Erythroblast (primary cell): ENCODE data around the gene DLX2.
"Not testable (repeated sequence)": the region's sequence is repeated elsewhere in the genome, so short reads cannot be mapped to it uniquely, and the experiment has no call there.

ENCODE experiments used
- DNase-seq, 2 experiments: peaks; one replicate each; lab custom pipeline; 2025; lab: John Stamatoyannopoulos, UW
- GATA1 ChIP-seq: IDR thresholded peaks from 2 replicates; pipeline ENCODE4 v1.6.1; 2011; ENCODE audit warnings: low read depth, mild to moderate bottlenecking, control low read depth, low read length, moderate library complexity
- POLR2A ChIP-seq: IDR thresholded peaks from 2 replicates; pipeline ENCODE4 v1.6.1; 2011; ENCODE audit warnings: mild to moderate bottlenecking, low read length

DLX2 gene

DNA sequence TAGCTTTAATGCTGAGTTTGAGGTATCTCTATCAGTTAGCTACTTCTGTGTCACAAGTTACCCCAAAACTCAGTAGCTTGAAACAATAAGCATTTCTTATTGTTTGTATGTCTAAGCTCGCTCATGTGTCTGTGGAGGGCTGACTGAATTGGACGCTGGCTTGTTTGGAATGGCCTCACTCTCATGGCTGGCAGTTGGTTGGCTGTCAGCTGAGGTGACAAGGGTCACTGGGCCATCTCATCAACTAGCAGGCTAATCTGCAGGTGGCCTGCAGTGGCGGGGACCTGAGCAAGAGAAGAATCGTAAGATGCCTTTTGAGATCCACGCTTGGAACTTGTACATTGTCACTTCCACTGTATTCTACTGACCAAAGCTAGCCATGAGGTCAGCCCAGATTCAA is 13.4 kb upstream of the DLX2 start:
- DNase-seq, result no peak
- no peak for TF ChIP-seq GATA1
- TF ChIP-seq POLR2A, result no peak

- DNase-seq, result no peak
- no peak for TF ChIP-seq POLR2A
- no peak for TF ChIP-seq GATA1
Observed at GRCh38 chr2:172114579-172114978, 11.9 kb upstream of the DLX2 start.

DNA sequence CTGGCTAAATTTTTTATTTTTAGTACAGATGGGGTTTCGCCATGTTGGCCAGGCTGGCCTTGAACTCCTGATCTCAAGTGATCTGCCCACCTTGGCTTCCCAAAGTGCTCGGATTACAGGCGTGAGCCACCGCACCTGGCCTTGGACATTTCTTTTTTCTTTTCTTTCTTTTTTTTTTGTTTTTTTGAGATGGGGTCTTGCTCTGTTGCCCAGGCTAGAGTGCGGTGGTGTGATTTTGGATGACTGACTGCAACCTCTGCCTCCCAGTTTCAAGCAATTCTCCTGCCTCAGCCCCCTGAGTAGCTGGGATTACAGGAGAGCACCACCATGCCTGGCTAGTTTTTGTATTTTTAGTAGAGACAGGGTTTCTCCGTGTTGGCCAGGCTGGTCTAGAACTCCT is 11.5 kb upstream of the DLX2 start:
- DNase-seq, result not testable (repeated sequence)

- TF ChIP-seq POLR2A (no peak), GATA1 (no peak)
- DNase-seq, result peak; percentile 27 to 43
Observed at GRCh38 chr2:172113617-172114016, 10.9 kb upstream of the DLX2 start.

- DNase-seq, result no peak
- TF ChIP-seq POLR2A, result no peak
- no peak for TF ChIP-seq GATA1
Observed at GRCh38 chr2:172109988-172110811, 7.5 kb upstream of the DLX2 start.

DNA sequence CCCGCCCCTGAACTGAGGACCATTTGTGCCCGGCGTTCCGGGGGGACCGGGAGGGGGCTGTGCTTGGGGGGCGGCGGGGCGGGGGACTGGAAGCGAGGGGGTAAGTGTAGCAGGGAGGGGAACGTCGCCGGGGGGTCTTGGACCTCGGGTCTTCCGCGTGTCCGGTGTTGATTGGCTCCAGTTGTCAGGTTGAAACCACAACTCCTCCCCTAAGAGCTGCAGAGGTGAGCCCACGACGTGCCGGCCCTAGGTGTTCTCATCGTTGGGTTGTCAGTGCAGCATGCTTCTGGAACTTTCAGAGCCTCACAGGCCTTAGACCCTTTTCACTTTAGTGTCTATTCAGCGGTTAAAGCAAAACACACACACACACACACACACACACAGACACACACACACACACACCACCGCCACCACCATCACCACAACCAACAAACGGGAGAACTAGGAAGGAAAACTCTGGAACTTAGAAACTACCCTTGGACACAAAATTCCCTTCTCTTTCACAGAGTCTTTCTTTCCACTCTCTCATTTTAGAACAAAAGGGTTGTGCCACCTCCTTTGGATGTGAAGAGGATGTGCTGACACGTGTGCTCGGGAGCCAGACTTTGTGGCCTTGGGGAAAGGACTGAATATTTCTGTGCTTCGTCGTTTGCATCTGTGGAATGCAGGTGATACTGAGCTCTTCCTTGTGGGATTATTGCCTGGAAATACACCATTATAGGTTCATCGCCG is 6.7 kb upstream of the DLX2 start:
- no peak for DNase-seq
- TF ChIP-seq POLR2A, result no peak
- TF ChIP-seq GATA1, result no peak

GRCh38 chr2:172108587-172108930 is 5.9 kb upstream of the DLX2 start:
- DNase-seq, result no peak
- no peak for TF ChIP-seq POLR2A
- no peak for TF ChIP-seq GATA1

DNA sequence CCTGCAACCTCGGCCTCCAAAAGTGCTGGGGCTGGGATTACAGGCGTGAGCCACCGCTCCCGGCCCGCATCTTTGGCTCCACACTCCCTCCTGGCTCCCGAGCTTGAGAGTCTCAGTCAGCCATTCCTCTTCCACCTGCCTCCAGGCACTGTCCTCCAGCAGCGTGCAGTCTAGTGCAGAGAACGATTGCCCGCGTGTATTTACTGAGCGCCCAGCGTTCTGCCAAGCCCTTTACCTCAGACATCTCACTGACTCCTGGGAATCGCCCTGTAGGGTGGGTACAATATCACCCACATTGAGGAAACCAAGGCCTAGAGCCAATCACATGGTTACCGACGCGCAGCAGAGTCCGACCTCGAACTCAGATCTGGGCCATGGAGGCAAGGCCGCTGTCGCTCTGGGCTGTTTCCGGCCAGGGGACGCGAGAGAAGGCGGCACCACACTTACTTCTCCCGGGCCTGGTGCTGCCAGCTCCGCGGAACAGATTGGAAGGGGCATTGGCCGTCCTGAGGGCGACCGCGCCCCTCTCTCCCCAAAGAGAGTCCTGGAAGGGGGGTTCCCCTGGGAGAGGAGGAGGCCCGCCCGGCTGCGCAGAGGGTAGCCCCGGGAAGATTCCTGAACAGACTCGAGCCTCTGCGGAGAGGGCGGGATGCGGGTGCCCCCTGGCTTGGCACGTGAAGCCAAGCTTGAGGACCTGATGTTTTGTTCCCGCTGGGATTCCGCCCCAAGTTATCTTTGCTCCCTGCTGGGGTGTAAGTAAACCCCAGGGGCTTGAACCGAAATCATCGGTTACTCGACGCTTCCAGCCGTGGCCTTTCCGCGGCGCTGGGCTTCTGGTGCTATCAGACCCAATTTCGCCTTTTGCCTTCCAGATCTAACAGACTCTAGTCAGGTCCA is 5.2 kb upstream of the DLX2 start:
- no peak for DNase-seq
- TF ChIP-seq POLR2A, result no peak
- no peak for TF ChIP-seq GATA1

DNA sequence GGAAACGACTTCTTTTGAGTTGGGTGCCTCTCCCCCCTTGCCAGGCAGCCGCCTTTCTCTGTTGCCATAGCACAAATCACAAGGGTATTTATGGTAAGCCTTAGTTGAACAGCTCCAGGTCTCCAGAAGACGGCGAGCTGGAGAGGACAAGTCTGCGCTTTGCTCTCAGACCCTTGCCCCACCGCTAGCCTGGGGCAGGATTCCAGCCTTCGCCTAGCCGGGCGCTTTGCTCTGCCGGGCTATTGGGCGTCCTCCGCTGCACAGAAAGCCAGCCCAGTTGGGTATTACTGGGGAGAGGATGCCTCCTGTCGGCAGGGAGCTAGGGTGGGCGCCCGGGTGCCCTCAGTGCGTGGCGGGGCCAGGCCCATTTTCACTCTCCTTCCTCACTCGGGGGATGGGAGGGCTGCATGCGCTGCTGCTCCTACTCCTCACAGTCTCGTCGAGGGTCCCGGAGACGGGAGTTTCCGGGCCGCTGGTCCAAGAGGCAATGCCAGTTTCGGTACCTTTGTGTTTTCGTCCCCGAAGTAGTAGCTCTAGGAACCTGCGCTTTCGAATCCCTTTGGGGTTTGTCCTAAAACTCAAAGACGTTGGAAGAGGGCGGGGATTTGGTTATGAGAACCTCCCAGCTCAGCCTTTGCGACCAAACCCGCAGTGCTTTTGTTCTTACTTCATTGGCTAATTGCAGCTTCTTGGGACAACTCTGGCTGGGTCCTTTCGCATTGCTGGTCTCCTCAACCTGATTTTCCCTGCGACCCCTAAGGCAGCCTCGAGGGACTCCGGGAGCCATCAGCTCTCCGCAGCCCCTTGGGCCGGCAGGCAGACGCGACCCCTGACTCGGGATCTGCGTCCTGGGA is 3.6 kb upstream of the DLX2 start:
- DNase-seq, result peak; percentile 54 to 68
- no peak for TF ChIP-seq POLR2A

DNA sequence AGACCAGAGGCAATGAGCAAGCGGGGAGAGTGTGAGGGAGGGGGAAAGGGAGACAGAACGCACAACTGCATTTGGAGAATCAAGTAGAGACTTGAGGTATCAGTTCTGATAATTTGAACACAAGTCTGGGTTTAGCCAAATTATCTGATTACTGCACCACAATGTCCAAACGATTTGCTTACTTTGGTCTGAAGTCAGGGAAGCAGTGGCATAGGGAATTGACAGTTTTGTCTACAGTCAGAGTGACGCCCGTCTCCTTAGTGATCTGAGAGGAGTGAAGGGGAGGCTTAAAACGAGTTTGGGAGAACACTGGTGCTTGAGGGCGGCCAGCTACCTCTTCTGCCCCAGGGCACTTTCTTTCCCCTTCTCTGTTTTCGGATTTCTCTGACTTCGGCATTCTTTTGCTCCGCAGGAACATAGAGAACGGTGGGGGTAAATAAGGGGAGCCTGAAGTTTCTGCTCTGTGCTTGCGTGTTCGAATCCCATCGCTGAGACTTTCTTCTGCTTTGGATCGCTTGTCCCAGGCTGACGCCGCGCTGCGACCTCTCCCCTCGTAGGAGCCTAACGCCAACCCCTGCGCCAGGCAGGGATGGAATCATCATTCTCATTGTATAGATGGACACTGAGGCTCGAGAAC is 2.9 kb upstream of the DLX2 start:
- no peak for TF ChIP-seq POLR2A
- TF ChIP-seq GATA1, result no peak
- no peak for DNase-seq

DNA sequence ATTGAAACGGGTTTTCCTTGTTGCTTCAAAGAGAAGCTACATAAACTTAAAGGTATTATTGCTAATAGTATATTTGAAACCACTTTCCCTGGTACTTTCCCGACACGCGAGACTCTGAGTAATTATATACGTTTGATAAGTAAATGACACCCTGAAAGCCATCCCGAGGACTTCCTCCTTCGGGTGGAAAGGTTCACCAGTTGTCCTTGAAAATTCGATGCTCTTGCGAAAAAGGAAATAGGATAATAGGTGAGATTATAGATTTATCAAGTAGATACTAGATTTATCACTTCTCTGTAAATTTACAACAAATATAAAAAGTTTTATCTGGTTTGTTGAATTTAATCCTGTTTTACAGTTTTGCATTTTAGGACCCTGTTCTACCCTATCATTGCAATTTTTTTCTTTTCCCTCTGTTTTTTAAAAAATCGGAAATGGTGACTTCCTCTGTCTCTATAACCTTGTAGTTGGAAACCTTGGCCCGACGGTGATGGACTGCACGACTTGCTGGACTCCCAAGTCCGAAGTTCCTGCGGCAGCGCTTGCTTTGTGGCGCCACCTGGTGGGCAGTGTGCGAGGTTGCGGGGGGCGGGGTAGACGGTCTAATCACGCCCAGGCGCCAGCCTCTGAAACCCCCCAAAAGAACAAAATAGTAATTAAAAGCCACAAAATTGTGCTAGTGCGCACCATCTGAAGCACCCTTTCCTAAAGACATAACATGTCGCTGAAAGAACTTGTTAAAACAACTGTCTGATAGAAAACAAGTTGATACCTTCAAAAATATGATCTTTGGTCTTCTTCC is 972 bp upstream of the DLX2 start:
- TF ChIP-seq GATA1, result no peak
- TF ChIP-seq POLR2A, result no peak
- DNase-seq, result peak; percentile 85 to 90

GRCh38 chr2:172101821-172102390 is 794 bp downstream of the DLX2 start:
- TF ChIP-seq POLR2A, result no peak
- TF ChIP-seq GATA1, result no peak
- peak; percentile 52 to 59 for DNase-seq
